ENCODE results near the gene DSG1. TPM values are rescaled to one million over a fixed set of nuclear protein-coding genes. Genes with fewer than 3 reads are reported as not detected.

The DSG1 gene
- total RNA-seq (2022; extraction: Qiagen RNA extraction; ENCODE audit: low read depth): not detected in 5 replicates

GRCh38 chr18:31317860-31318259 is at the start of gene DSG1:
Gene DSG1, plus strand, starts transcription at chr18:31318160. Its CDS starts 141 bp downstream, at chr18:31318301.

GRCh38 chr18:31376477-31376876 is 58.5 kb downstream of the DSG1 start, which contains the start of gene DSG4:
Gene DSG4, plus strand, starts transcription at chr18:31376777. Its CDS starts 135 bp downstream, at chr18:31376912.

Other genes with a start within 250 kb of the DSG1 start
- gene DSC2, start 215.7 kb upstream of the DSG1 start, total RNA-seq (2022; extraction: Qiagen RNA extraction; ENCODE audit: low read depth): 0.98 to 1.5 TPM (median 1.2 TPM) in 5 replicates
- gene DSC1, start 155.3 kb upstream of the DSG1 start, total RNA-seq (2022; extraction: Qiagen RNA extraction; ENCODE audit: low read depth): not detected in 5 replicates
- gene DSG4, start 58.6 kb downstream of the DSG1 start, total RNA-seq (2022; extraction: Qiagen RNA extraction; ENCODE audit: low read depth): not detected in 5 replicates
- gene DSG3, start 129.6 kb downstream of the DSG1 start, total RNA-seq (2022; extraction: Qiagen RNA extraction; ENCODE audit: low read depth): 0.01 to 0.02 TPM in 2 of 5 replicates, not detected in the others
- 44.3 to 72.4 TPM (median 63.4 TPM) in 5 replicates for gene DSG2, start 180.0 kb downstream of the DSG1 start, total RNA-seq (2022; extraction: Qiagen RNA extraction; ENCODE audit: low read depth)